Large intestine (tissue), 3 donors: ENCODE data around the gene KCNJ12. TPM values are rescaled to one million over a fixed set of nuclear protein-coding genes. Genes with fewer than 3 reads are reported as not detected.

Experiments
- DNase-seq, 2 donors: peaks; one replicate each; pipeline versions ENCODE4 v3.0.0 to v3.0.0-alpha.2; 2013
- H3K27ac ChIP-seq: one replicate; pipeline ENCODE4 v1.5.1; 2013; ENCODE audit warnings: low read length
- H3K27me3 ChIP-seq: 2 replicates; pipeline ENCODE4 v1.6.1; 2013; ENCODE audit warnings: low read length; ENCODE audit not compliant: control insufficient read depth, insufficient read depth
- H3K36me3 ChIP-seq: 2 replicates; pipeline ENCODE4 v1.6.1; 2013; ENCODE audit warnings: low read length; ENCODE audit not compliant: control insufficient read depth, insufficient read depth
- H3K4me1 ChIP-seq: one replicate; pipeline ENCODE4 v1.6.1; 2013; ENCODE audit warnings: low read length; ENCODE audit not compliant: control insufficient read depth, insufficient read depth
- H3K4me3 ChIP-seq: one replicate; pipeline ENCODE4 v1.5.1; 2013; ENCODE audit warnings: low read length
- H3K9me3 ChIP-seq: one replicate; pipeline ENCODE4 v1.6.1; 2013; ENCODE audit warnings: mild to moderate bottlenecking, low read depth, low read length, moderate library complexity; ENCODE audit not compliant: control insufficient read depth
- WGBS: methylation state at CpG from one replicate; pipeline ENCODE4 v1.1.5; 2013; ENCODE audit warnings: low lambda C conversion rate; ENCODE audit not compliant: insufficient coverage; 5-methylcytosine and 5-hydroxymethylcytosine counted together
- polyA plus RNA-seq: library from polyadenylated mRNA; unstranded; fragments of 120-200 nt; gene quantifications from one replicate; pipeline ENCODE4 v1.2.1, GENCODE V29; 2013

KCNJ12 gene
- polyA plus RNA-seq, 1 donor = 18.4 TPM

DNA sequence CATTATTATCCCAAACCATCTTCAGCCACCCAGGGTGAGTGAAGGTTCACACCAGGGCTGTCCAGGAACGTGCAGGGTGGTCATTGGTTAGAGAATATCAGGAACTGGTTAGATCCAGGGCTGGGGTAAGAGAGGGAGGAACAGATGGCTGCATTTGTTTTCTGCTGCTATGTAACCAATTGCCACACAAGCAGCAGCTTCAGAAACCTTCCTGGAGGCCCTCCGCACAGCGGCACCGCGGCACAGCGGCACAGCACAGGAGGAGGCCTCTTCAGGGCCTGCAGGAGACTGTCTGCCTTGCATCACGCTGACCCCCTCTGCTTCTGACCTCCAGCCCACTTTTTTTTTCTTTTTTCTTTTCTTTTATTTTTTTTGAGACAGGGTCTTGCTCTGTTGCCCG is 86.1 kb downstream of the KCNJ12 start:
- Histone ChIP-seq H3K4me1 (no peaks in the 10 kb centered on the region), H3K27me3 (peaks cover 34% of the 10 kb centered on the region), H3K27ac (no peak overlapping the region), H3K9me3 (no peaks in the 10 kb centered on the region), H3K4me3 (no peak overlapping the region), H3K36me3 (no peaks in the 10 kb centered on the region)
- no CpG with 5 or more reads among the region's 8 CpGs for WGBS
- DNase-seq = no peak

GRCh38 chr17:21463204-21463661 is 87.1 kb downstream of the KCNJ12 start:
- DNase-seq = peak in 1 of 2 donors; percentile 31
- no CpG with 5 or more reads among the region's 11 CpGs for WGBS

GRCh38 chr17:21463779-21464407 is 87.7 kb downstream of the KCNJ12 start:
- H3K27me3 ChIP-seq = peaks cover 24% of the 10 kb centered on the region
- no CpG with 5 or more reads among the region's 48 CpGs for WGBS
- H3K4me3 ChIP-seq = no peak overlapping the region
- no peaks in the 10 kb centered on the region for H3K4me1 ChIP-seq
- H3K36me3 ChIP-seq = no peaks in the 10 kb centered on the region
- H3K9me3 ChIP-seq = no peaks in the 10 kb centered on the region
- DNase-seq = no peak
- H3K27ac ChIP-seq = no peak overlapping the region

More at GRCh38 chr17:21463204-21463661, 87.1 kb downstream of the KCNJ12 start:
- Histone ChIP-seq H3K27ac (no peak overlapping the region), H3K36me3 (no peaks in the 10 kb centered on the region), H3K27me3 (peaks cover 27% of the 10 kb centered on the region), H3K4me3 (no peak overlapping the region), H3K9me3 (no peaks in the 10 kb centered on the region), H3K4me1 (no peaks in the 10 kb centered on the region)

GRCh38 chr17:21464611-21465021 is 88.5 kb downstream of the KCNJ12 start:
- WGBS = no CpG with 5 or more reads among the region's 12 CpGs
- no peaks in the 10 kb centered on the region for H3K36me3 ChIP-seq
- H3K4me3 ChIP-seq = no peak overlapping the region
- H3K27ac ChIP-seq = no peak overlapping the region
- peaks cover 23% of the 10 kb centered on the region for H3K27me3 ChIP-seq
- no peaks in the 10 kb centered on the region for H3K4me1 ChIP-seq
- no peak for DNase-seq
- H3K9me3 ChIP-seq = no peaks in the 10 kb centered on the region

GRCh38 chr17:21466550-21466949 is 90.4 kb downstream of the KCNJ12 start:
- no peaks in the 10 kb centered on the region for H3K4me1 ChIP-seq
- H3K27ac ChIP-seq = no peak overlapping the region
- peaks cover 20% of the 10 kb centered on the region for H3K27me3 ChIP-seq
- no peak for DNase-seq
- WGBS = no CpG with 5 or more reads among the region's 11 CpGs
- H3K4me3 ChIP-seq = no peak overlapping the region
- H3K9me3 ChIP-seq = no peaks in the 10 kb centered on the region
- H3K36me3 ChIP-seq = no peaks in the 10 kb centered on the region

DNA sequence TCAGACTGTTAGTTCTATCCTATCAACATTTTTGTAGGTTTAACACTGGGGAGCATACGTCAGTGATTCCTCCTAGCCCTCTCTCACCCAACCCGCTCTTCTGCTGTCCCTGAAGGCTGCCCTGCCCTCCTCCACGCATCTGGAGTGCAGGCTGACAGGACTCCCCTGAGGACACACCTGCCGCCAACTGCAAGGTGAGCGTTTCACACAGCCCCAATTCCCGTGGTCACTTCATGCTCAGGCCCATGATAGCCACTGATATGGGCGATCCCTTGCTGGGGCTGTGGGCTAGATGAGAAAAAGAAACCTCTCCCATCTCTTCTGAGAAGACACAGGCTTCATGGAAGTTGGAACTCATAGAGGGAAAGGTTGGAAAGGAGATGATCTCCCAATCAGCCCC is 91.0 kb downstream of the KCNJ12 start:
- H3K27ac ChIP-seq = no peak overlapping the region
- no peak for DNase-seq
- H3K9me3 ChIP-seq = no peaks in the 10 kb centered on the region
- H3K4me3 ChIP-seq = no peak overlapping the region
- peaks cover 20% of the 10 kb centered on the region for H3K27me3 ChIP-seq
- no peaks in the 10 kb centered on the region for H3K4me1 ChIP-seq
- H3K36me3 ChIP-seq = no peaks in the 10 kb centered on the region
- no CpG with 5 or more reads among the region's 7 CpGs for WGBS

DNA sequence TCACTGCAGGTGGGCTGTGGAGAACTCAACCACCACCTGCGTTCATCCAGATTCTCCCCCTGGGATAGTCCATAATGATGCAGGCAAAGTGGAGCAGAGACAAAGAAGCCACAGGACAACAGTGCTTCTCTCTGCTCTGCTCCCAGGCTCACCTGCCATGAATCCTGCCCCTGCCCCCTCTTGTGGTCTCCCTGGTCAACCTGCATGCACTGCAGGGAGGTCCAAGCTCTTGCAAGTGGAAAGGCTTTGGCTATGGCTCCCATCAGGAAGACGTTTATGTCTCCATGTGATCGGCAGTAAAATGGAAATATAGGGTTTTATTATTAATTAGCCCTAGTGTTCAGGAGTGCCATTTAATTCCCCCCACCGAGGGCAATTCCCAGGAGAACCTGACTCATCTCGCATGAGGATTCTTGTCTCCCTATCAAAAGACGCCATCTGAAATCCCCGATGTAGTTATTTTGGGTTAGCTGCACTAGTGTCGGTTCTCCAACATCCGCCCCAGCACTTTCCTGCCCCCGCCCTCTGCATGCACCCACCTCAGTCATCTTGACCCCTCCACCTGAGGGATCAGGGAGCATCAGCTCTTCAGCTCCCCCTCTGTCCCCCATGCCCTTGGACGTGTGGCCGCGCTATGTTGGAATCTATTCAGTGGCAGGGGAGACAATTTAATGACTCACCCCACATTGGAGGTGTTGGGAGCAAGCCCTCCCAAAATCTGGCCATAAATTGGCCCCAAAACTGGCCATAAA is 91.8 kb downstream of the KCNJ12 start:
- H3K27me3 ChIP-seq = peaks cover 20% of the 10 kb centered on the region
- H3K27ac ChIP-seq = no peak overlapping the region
- WGBS = 80% methylated on average over 2 of the region's 13 CpGs
- H3K9me3 ChIP-seq = no peaks in the 10 kb centered on the region
- no peak for DNase-seq
- H3K4me1 ChIP-seq = no peaks in the 10 kb centered on the region
- H3K36me3 ChIP-seq = no peaks in the 10 kb centered on the region
- H3K4me3 ChIP-seq = no peak overlapping the region

Other genes with a start within 250 kb of the KCNJ12 start
- 29.2 TPM for gene DHRS7B, start 249.4 kb upstream of the KCNJ12 start, polyA plus RNA-seq
- gene TMEM11, start 162.2 kb upstream of the KCNJ12 start, polyA plus RNA-seq = 21.6 TPM
- gene NATD1, start 122.9 kb upstream of the KCNJ12 start, polyA plus RNA-seq = 6.9 TPM
- gene MAP2K3, start 91.6 kb upstream of the KCNJ12 start, polyA plus RNA-seq = 49.7 TPM